ENCODE results near the gene KLHDC4. TPM values are rescaled to one million over a fixed set of nuclear protein-coding genes. Genes with fewer than 3 reads are reported as not detected.
A peak's percentile ranks its signal among the peaks of the same experiment; 100 is the strongest.

The KLHDC4 gene
- total and polyA plus RNA-seq, 9 of the 15 experiments (the other 6 are each of a cell fraction or from before 2014, with no cell fraction given), result 1.3 to 68.1 (median 32.8) TPM

DNA sequence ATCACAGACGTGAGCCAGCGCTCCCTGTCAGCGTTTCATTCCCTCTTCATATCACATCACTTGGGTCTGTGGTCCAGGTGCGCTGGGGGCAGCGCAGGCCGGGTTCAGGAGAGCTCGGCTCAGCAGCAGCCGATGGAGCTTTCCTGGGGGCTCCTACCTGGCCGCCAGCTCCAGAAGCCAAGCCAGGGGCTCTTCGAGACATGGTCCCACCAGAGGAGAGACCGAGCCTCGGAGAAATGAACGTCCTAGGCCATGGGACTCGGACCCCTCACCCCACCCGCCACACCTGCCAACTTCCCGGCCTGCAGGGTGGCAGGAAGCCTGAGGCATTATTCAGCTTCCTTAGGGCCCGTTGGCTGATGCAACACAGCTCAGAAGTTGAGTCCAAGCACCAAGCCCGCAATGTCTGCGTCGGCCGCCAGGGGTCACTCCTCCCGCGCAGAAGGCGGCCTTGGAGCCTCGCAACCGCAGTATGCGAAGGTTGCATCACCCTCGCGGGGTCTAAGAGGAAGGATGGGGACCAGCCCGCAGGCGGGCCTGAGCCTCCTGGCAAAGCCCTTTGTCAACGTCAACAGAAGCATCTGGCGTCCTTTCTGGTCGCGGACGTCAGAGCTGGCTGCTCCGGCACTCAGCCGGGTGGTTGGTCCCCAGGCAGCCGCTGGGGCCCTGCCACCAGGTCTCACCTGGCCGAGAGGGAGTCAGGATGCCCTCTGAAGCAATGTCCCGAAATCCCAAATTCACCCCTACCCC is 13.2 kb upstream of the KLHDC4 start (continued):
- TF ChIP-seq MAX (CRISPR knock-in tag; IDR thresholded peaks at IDR 0.05) (peak; percentile 73), ZNF764 (CRISPR knock-in tag; IDR thresholded peaks at IDR 0.05; ENCODE audit: low read depth) (no peak), EP300 (IDR thresholded peaks at IDR 0.05; ENCODE audit: low read length) (peak; percentile 96), SRF (CRISPR knock-in tag; IDR thresholded peaks at IDR 0.05) (peak in 1 of 2 experiments; percentile 71; a peak in 1 of 4 replicates), BRD9 (IDR thresholded peaks at IDR 0.05; ENCODE audit: low read depth, partially characterized antibody) (peak; percentile 82), ZNF212 (CRISPR knock-in tag; IDR thresholded peaks at IDR 0.05) (no peak), ZFP30 (CRISPR knock-in tag; IDR thresholded peaks at IDR 0.05; ENCODE audit: borderline replicate concordance) (no peak), CBX2 (IDR thresholded peaks at IDR 0.05; ENCODE audit: insufficient read depth, low read length, poor library complexity, severe bottlenecking) (no peak), FOXP1 (CRISPR knock-in tag; IDR thresholded peaks at IDR 0.05) (peak; percentile 92; the same call in 1 of the 2 replicates), ZNF395 (CRISPR knock-in tag; IDR thresholded peaks at IDR 0.05) (peak; percentile 94), HEY1 (CRISPR knock-in tag; IDR thresholded peaks at IDR 0.05; ENCODE audit: borderline replicate concordance) (no peak), XRCC5 (IDR thresholded peaks at IDR 0.05; ENCODE audit: low read depth, low read length) (peak; percentile 88)
- TF ChIP-seq, protein P1, sequence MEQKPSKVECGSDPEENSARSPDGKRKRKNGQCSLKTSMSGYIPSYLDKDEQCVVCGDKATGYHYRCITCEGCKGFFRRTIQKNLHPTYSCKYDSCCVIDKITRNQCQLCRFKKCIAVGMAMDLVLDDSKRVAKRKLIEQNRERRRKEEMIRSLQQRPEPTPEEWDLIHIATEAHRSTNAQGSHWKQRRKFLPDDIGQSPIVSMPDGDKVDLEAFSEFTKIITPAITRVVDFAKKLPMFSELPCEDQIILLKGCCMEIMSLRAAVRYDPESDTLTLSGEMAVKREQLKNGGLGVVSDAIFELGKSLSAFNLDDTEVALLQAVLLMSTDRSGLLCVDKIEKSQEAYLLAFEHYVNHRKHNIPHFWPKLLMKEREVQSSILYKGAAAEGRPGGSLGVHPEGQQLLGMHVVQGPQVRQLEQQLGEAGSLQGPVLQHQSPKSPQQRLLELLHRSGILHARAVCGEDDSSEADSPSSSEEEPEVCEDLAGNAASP (IDR thresholded peaks at IDR 0.05), result no peak
- TF ChIP-seq, protein P2, sequence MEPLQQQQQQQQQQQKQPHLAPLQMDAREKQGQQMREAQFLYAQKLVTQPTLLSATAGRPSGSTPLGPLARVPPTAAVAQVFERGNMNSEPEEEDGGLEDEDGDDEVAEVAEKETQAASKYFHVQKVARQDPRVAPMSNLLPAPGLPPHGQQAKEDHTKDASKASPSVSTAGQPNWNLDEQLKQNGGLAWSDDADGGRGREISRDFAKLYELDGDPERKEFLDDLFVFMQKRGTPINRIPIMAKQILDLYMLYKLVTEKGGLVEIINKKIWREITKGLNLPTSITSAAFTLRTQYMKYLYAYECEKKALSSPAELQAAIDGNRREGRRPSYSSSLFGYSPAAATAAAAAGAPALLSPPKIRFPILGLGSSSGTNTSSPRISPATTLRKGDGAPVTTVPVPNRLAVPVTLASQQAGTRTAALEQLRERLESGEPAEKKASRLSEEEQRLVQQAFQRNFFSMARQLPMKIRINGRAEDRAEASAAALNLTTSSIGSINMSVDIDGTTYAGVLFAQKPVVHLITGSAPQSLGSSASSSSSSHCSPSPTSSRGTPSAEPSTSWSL (CRISPR knock-in tag; IDR thresholded peaks at IDR 0.05; ENCODE audit: borderline replicate concordance), result no peak
- TF ChIP-seq, protein P3, sequence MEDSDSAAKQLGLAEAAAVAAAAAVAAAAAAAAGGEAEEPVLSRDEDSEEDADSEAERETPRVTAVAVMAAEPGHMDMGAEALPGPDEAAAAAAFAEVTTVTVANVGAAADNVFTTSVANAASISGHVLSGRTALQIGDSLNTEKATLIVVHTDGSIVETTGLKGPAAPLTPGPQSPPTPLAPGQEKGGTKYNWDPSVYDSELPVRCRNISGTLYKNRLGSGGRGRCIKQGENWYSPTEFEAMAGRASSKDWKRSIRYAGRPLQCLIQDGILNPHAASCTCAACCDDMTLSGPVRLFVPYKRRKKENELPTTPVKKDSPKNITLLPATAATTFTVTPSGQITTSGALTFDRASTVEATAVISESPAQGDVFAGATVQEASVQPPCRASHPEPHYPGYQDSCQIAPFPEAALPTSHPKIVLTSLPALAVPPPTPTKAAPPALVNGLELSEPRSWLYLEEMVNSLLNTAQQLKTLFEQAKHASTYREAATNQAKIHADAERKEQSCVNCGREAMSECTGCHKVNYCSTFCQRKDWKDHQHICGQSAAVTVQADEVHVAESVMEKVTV (CRISPR knock-in tag; IDR thresholded peaks at IDR 0.05), result peak; percentile 99
- TF ChIP-seq, protein P4, sequence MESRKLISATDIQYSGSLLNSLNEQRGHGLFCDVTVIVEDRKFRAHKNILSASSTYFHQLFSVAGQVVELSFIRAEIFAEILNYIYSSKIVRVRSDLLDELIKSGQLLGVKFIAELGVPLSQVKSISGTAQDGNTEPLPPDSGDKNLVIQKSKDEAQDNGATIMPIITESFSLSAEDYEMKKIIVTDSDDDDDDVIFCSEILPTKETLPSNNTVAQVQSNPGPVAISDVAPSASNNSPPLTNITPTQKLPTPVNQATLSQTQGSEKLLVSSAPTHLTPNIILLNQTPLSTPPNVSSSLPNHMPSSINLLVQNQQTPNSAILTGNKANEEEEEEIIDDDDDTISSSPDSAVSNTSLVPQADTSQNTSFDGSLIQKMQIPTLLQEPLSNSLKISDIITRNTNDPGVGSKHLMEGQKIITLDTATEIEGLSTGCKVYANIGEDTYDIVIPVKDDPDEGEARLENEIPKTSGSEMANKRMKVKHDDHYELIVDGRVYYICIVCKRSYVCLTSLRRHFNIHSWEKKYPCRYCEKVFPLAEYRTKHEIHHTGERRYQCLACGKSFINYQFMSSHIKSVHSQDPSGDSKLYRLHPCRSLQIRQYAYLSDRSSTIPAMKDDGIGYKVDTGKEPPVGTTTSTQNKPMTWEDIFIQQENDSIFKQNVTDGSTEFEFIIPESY (CRISPR knock-in tag; IDR thresholded peaks at IDR 0.05), result peak; percentile 98
